A549 (cell line): ENCODE results near the gene DNMT1. TPM values are rescaled to one million over a fixed set of nuclear protein-coding genes. Genes with fewer than 3 reads are reported as not detected.

Source experiments
- ATAC-seq, 2 experiments: fragments of 200-7000 bp in 1 of 2; fragments of >200 bp in 1 of 2; cut with Nextera tagmentation in 1 of 2; cut with Tn5 transposase in 1 of 2; 3 replicates each; pipeline versions ENCODE4 v1.8.0 to v1.9.1; 2018 to 2020; ENCODE audit warnings: mild to moderate bottlenecking in 1 of 2, moderate library complexity in 1 of 2
- CTCF ChIA-PET: fragments of 300-600 bp; sonication (Branson Sonifier 250); formaldehyde crosslinking; extraction: SDS; loops from one replicate; lab custom pipeline; 2021; ENCODE audit warnings: antibody characterized with exemption, inconsistent platforms; lab: Yijun Ruan, JAX
- POLR2A ChIA-PET: fragments of 350-600 bp; formaldehyde crosslinking; extraction: SDS; loops from one replicate; lab custom pipeline; 2021; ENCODE audit warnings: antibody characterized with exemption, inconsistent platforms; lab: Yijun Ruan, JAX
- DNase-seq, 2 experiments: peaks; one replicate each; pipeline versions ENCODE4 v3.0.0 to v3.0.0-alpha.2; 2011 to 2016; ENCODE audit warnings: low read depth in 1 of 2, low spot score in 1 of 2
- FAIRE-seq: peaks from 2 replicates; lab custom pipeline; 2011; peaks lifted over from hg19 to GRCh38; lab: Jason Lieb, UNC
- H3K27ac ChIP-seq, 2 experiments: fragments of >200 bp; sonication (Bioruptor Twin); formaldehyde crosslinking; 3 replicates each; pipeline ENCODE4 v1.5.1; 2016 to 2017
- H3K4me1 ChIP-seq: fragments of >200 bp; sonication (Bioruptor Twin); formaldehyde crosslinking; 3 replicates; pipeline ENCODE4 v1.6.1; 2016
- H3K4me2 ChIP-seq: fragments of >200 bp; sonication (Bioruptor Twin); formaldehyde crosslinking; 3 replicates; pipeline ENCODE4 v1.6.1; 2016
- H3K4me3 ChIP-seq: fragments of >200 bp; sonication (Bioruptor Twin); formaldehyde crosslinking; 3 replicates; pipeline ENCODE4 v1.5.1; 2016
- H3K9me3 ChIP-seq: fragments of >200 bp; sonication (Bioruptor Twin); formaldehyde crosslinking; 3 replicates; pipeline ENCODE4 v1.6.1; 2016
- CHD2 ChIP-seq: fragments of 150-350 bp; IDR thresholded peaks from 2 replicates; pipeline ENCODE4 v1.6.1; 2014; ENCODE audit warnings: low read length; ENCODE audit not compliant: partially characterized antibody
- CTCF ChIP-seq: fragments of >200 bp; sonication (Bioruptor Twin); formaldehyde crosslinking; IDR thresholded peaks from 3 replicates; pipeline ENCODE4 v1.5.1; 2016
- ELK1 ChIP-seq: fragments of 150-350 bp; IDR thresholded peaks from 2 replicates; pipeline ENCODE4 v1.6.1; 2014; ENCODE audit warnings: low read depth, mild to moderate bottlenecking, low read length
- ESRRA ChIP-seq: fragments of 150-350 bp; IDR thresholded peaks from 2 replicates; pipeline ENCODE4 v1.6.1; 2014; ENCODE audit warnings: mild to moderate bottlenecking, low read length, borderline replicate concordance
- FOSL2 ChIP-seq, 2 experiments: fragments of 450-650 bp in 1 of 2; fragments of >200 bp in 1 of 2; sonication (Bioruptor Twin) in 1 of 2; formaldehyde crosslinking; IDR thresholded peaks; 2 replicates each; pipeline versions ENCODE4 v1.5.0 to v1.6.1; 2016 to 2020; ENCODE audit warnings: mild to moderate bottlenecking in 1 of 2, moderate library complexity in 1 of 2
- FOXS1 ChIP-seq: fragments of 250-450 bp; sonication (Bioruptor Pico); IDR thresholded peaks from 2 replicates; pipeline ENCODE4 v1.5.0; 2020; ENCODE audit warnings: mild to moderate bottlenecking, moderate library complexity
- HOXA7 ChIP-seq: fragments of 250-450 bp; sonication (Bioruptor Pico); IDR thresholded peaks from 2 replicates; pipeline ENCODE4 v1.5.0; 2020; ENCODE audit warnings: mild to moderate bottlenecking, moderate library complexity
- HOXB13 ChIP-seq: fragments of 250-450 bp; sonication (Bioruptor Pico); IDR thresholded peaks from 2 replicates; pipeline ENCODE4 v1.5.0; 2020; ENCODE audit warnings: low read depth, mild to moderate bottlenecking, moderate library complexity
- HOXB5 ChIP-seq: fragments of 250-450 bp; sonication (Bioruptor Pico); IDR thresholded peaks from 2 replicates; pipeline ENCODE4 v1.5.0; 2020; ENCODE audit warnings: mild to moderate bottlenecking, moderate library complexity
- KDM1A ChIP-seq: fragments of 200-600 bp; sonication (generic); IDR thresholded peaks from 2 replicates; pipeline ENCODE4 v1.6.1; 2016; ENCODE audit warnings: low read depth, mild to moderate bottlenecking
- KDM5A ChIP-seq: fragments of 200-600 bp; sonication (generic); IDR thresholded peaks from 2 replicates; pipeline ENCODE4 v1.6.1; 2016; ENCODE audit warnings: antibody characterized with exemption, mild to moderate bottlenecking
- NR3C1 ChIP-seq: fragments of >200 bp; sonication (Bioruptor Twin); formaldehyde crosslinking; IDR thresholded peaks from 3 replicates; pipeline ENCODE4 v1.6.1; 2017
- POLR2AphosphoS2 ChIP-seq: conservative IDR thresholded peaks from 2 replicates; pipeline ENCODE4 v1.6.1; 2012; ENCODE audit warnings: low read length, improper control_type of control experiment, inconsistent platforms
- REST ChIP-seq: fragments of 200-600 bp; sonication (generic); IDR thresholded peaks from 2 replicates; pipeline ENCODE4 v1.6.1; 2016; ENCODE audit warnings: antibody characterized with exemption, mild to moderate bottlenecking, moderate library complexity
- RFX5 ChIP-seq: fragments of 450-650 bp; IDR thresholded peaks from 2 replicates; pipeline ENCODE4 v1.7.1; 2014; ENCODE audit warnings: antibody characterized with exemption, mild to moderate bottlenecking, moderate library complexity
- RNF2 ChIP-seq: fragments of 200-600 bp; sonication (generic); IDR thresholded peaks from 2 replicates; pipeline ENCODE4 v1.6.1; 2016; ENCODE audit warnings: low read depth, mild to moderate bottlenecking, antibody characterized with exemption, moderate library complexity, borderline replicate concordance
- SREBF2 ChIP-seq: fragments of 450-650 bp; IDR thresholded peaks from 2 replicates; pipeline ENCODE4 v1.6.1; 2014; ENCODE audit warnings: mild to moderate bottlenecking, moderate library complexity
- ZC3H11A ChIP-seq: fragments of 450-650 bp; IDR thresholded peaks from 2 replicates; pipeline ENCODE4 v1.6.1; 2014; ENCODE audit warnings: antibody characterized with exemption, mild to moderate bottlenecking
- ZFP36 ChIP-seq: fragments of 450-650 bp; IDR thresholded peaks from 2 replicates; pipeline ENCODE4 v1.6.1; 2014; ENCODE audit warnings: borderline replicate concordance; ENCODE audit not compliant: partially characterized antibody
- WGBS: methylation state at CpG from one replicate; pipeline ENCODE4 v1.1.6; 2017; ENCODE audit errors: missing lambda C conversion rate; 5-methylcytosine and 5-hydroxymethylcytosine counted together
- polyA plus RNA-seq, 4 experiments: library from polyadenylated mRNA; depleted of rRNA in 3 of 4; stranded (reverse); fragments of >200 nt; fragmentation: RNase III in 1 of 4; extraction: RNeasy Plus Mini Kit Qiagen cat#74134 plus additional on column Dnase treatment in 1 of 4; gene quantifications; 2 replicates in 3 of 4; 3 replicates in 1 of 4; pipeline ENCODE4 v1.2.3, GENCODE V29; 2011 to 2017
- TF ChIP-seq, protein P1 (sequence below): fragments of >200 bp; sonication (Bioruptor Twin); formaldehyde crosslinking; IDR thresholded peaks from 2 replicates; pipeline ENCODE4 v1.6.1; 2016

Gene DNMT1
- polyA plus RNA-seq, 2 of the 4 experiments (the other 2 are of a cell fraction): 85.2 to 86.2 TPM

- H3K4me1 ChIP-seq: peaks cover 16% of the 10 kb centered on the region
- H3K9me3 ChIP-seq: no peaks in the 10 kb centered on the region
- WGBS: 29% methylated on average over 6 of the region's 6 CpGs
- TF ChIP-seq HOXB5 (CRISPR knock-in tag) (no peak), KDM1A (peak; percentile 83; the same call in 1 of the 2 replicates)
- CTCF ChIA-PET: interaction anchor here (0.7 to 1.1 kb wide), 3 partner anchors 12 to 55 kb away, joined by 3 to 5 read pairs (median 4); no protein-coding TSS in a partner anchor
- H3K4me3 ChIP-seq: peak overlapping the region; percentile 84
- DNase-seq (no peak), ATAC-seq (peak; percentile 48 to 52; a peak in 5 of 6 replicates), FAIRE-seq (no peak)
- peak overlapping the region; percentile 86 to 100 for H3K27ac ChIP-seq
- POLR2A ChIA-PET: no interaction called here
- H3K4me2 ChIP-seq: peak overlapping the region; percentile 70
These were observed 406 bp upstream of the DNMT1 start for GRCh38 chr19:10195199-10195519.

- WGBS: under 1% methylated on average over 10 of the region's 30 CpGs
- FAIRE-seq (no peak), DNase-seq (peak; percentile 6 to 49), ATAC-seq (peak; percentile 78)
- ChIA-PET CTCF (interaction anchor here (0.8 to 1.1 kb wide), 3 partner anchors 56 to 194 kb away, joined by 3 to 5 read pairs (median 3); no protein-coding TSS in a partner anchor), POLR2A (interaction anchor here (0.5 kb wide), 1 partner anchor 29 kb away, joined by 4 read pairs; no protein-coding TSS in a partner anchor)
- no peaks in the 10 kb centered on the region for H3K9me3 ChIP-seq
- H3K4me3 ChIP-seq: peak overlapping the region; percentile 84
- H3K4me1 ChIP-seq: peaks cover 16% of the 10 kb centered on the region
- H3K27ac ChIP-seq: peak overlapping the region; percentile 86 to 100
- H3K4me2 ChIP-seq: peak overlapping the region; percentile 98
- no peak for TF ChIP-seq NR3C1
- TF ChIP-seq, protein P1, sequence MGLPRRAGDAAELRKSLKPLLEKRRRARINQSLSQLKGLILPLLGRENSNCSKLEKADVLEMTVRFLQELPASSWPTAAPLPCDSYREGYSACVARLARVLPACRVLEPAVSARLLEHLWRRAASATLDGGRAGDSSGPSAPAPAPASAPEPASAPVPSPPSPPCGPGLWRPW: no peak
- no peak for TF ChIP-seq KDM1A
- no peak for TF ChIP-seq FOSL2 (IDR thresholded peaks at IDR 0.05)
- no peak for TF ChIP-seq FOSL2 (CRISPR knock-in tag; IDR thresholded peaks at IDR 0.05)
- TF ChIP-seq POLR2AphosphoS2: no peak
- no peak for TF ChIP-seq RFX5
- no peak for TF ChIP-seq ELK1
- no peak for TF ChIP-seq HOXB13 (CRISPR knock-in tag)
- no peak for TF ChIP-seq HOXA7 (CRISPR knock-in tag)
- no peak for TF ChIP-seq RNF2
- TF ChIP-seq SREBF2: no peak
- TF ChIP-seq CTCF: no peak
- TF ChIP-seq KDM5A: no peak
- TF ChIP-seq CHD2: no peak
- no peak for TF ChIP-seq REST
- TF ChIP-seq ZFP36: no peak
- TF ChIP-seq ZC3H11A: no peak
- no peak for TF ChIP-seq ESRRA
- TF ChIP-seq FOXS1 (CRISPR knock-in tag): no peak
These were observed 808 bp downstream of the DNMT1 start for GRCh38 chr19:10193790-10194499.
